ENCODE results near the gene TOX2.

Gene TOX2

GRCh38 chr20:44113618-44114376 lies 199.1 kb downstream of the TOX2 start:
- no peak for DNase-seq

DNA sequence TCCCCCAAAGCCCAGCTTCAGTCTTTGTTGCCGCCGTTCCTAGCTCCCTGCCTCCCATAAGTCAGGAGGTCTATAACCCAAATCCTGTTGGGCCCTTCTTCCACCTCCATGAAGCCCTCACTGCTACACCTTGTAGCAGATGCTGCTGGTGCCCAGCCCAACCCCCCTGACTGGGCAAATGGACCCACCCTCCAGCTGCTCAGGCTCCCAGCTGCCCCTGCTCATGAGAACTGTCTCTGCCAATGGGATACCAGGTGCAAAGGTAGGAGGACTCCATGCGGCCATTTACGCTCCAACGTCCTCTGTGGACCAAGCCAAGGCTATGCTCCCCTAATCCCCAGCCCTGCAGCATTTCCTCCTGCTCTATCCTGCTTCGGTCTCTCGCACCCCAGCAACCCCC lies 200.5 kb downstream of the TOX2 start:
- no peak for DNase-seq

DNA sequence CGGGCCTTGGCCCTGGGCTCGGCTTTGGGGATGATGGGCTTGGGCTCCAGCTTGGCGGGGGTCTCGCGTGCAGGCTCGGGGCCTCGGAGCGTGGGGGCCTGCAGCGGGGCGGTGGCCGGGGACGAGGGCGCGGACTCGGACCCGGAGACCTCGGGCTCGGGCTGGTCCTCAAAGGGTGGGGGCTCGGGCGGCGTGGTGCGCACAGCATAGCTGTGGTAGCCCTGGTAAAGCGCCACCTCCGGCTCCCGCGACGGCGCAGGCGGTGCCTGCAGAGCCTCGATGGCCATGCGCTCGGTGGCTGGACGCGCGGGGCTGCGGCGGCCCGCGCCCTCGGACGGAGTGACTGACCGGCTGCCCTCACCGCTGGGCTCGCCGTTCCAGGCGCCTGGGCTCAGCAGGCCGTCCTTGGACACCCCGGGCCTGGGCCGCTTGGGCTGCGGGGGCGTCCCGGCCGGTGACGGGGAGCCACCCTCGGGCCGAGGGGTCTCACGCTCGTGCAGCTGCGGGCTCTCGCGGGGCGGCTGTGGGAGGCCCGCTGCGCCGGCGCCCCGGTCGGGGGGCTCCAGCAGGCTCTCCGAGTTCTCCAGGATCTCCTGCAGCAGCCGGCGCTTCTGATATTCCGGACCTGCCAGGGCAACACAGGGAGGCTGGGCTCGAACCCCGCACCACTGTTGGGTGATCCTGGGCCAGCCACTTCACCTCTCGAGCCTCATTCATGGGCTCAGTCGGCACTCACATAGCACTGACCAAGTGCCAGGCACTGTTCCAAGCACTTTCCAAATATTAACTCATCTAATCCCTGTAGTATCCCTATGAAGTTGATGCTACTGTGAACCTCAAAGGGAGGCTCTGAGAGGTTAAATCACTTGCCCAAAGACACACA lies 201.4 kb downstream of the TOX2 start:
- no peak for DNase-seq

- no peak for DNase-seq
Measured at GRCh38 chr20:44117296-44118184, 202.9 kb downstream of the TOX2 start.

- no peak for DNase-seq
Measured at GRCh38 chr20:44118185-44119033, 203.8 kb downstream of the TOX2 start.

All from NCI-H524 (cell line).